ENCODE measurements around the gene ACOXL. TPM values are rescaled to one million over a fixed set of nuclear protein-coding genes. Genes with fewer than 3 reads are reported as not detected.

ACOXL gene
- total RNA-seq, 1 donor from 2014 or later = not detected

- DNase-seq (ENCODE audit: low read depth in 2 of 2) = no peak
These were observed 424.2 kb downstream of the ACOXL start for GRCh38 chr2:111156529-111156928.

- no peak for DNase-seq (ENCODE audit: low read depth in 2 of 2)
These were observed 424.8 kb downstream of the ACOXL start for GRCh38 chr2:111157071-111157661.

- DNase-seq (ENCODE audit: low read depth in 2 of 2) = no peak
These were observed 425.4 kb downstream of the ACOXL start for GRCh38 chr2:111157798-111158197.

- DNase-seq (ENCODE audit: low read depth in 2 of 2) = no peak
These were observed 427.3 kb downstream of the ACOXL start for GRCh38 chr2:111159641-111160040.

DNA sequence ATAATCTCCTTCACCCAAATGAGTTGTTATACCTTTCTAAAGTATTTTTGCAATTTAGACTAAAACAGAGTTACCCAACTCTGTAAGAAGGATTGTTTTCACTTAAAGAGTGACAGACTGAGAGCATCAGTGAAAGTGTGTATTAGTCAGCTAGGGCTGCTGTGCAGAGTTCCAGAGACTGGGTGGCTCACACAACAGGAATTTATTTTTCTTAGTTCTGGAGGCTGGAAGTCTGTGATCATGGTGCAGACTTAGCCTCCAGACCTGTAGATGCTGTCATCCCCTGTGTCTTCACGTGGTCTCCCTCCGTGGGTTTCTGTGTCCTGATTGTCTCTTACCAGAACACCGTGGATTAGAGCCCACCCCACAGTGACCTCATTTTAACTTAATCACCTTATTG is 428.4 kb downstream of the ACOXL start:
- peak in 1 of 2 donors; percentile 51 for DNase-seq (ENCODE audit: low read depth in 2 of 2)

GRCh38 chr2:111161971-111162370 is 429.6 kb downstream of the ACOXL start:
- peak in 1 of 2 donors; percentile 41 for DNase-seq (ENCODE audit: low read depth in 2 of 2)

- peak; percentile 90 to 93 for DNase-seq (ENCODE audit: low read depth in 2 of 2)
These were observed 430.5 kb downstream of the ACOXL start for GRCh38 chr2:111162718-111163331.

- no peak for DNase-seq (ENCODE audit: low read depth in 2 of 2)
These were observed 431.7 kb downstream of the ACOXL start for GRCh38 chr2:111164078-111164477.

- no peak for DNase-seq (ENCODE audit: low read depth in 2 of 2)
These were observed 432.7 kb downstream of the ACOXL start for GRCh38 chr2:111165084-111165483.

DNA sequence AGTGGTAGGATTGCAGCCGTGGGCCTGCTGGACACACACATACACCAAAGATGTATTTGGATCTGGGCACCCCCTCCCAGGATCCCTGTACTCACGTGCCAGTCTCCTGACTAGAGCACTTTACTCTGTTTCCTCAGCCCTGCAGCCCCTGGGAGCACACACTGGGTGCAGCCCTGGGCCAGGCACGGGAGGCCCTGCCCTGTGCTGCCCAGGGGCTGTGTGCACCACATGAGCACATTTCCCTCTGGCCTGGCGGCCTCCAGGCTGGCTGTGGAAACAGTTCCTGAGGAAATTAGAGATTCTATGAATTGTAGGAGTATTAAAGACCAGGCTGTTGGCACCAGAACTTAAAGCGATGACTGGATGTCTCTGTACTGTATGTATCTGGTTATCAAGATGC is 433.7 kb downstream of the ACOXL start:
- DNase-seq (ENCODE audit: low read depth in 2 of 2) = no peak

GRCh38 chr2:111167076-111167862 is 434.9 kb downstream of the ACOXL start:
- no peak for DNase-seq (ENCODE audit: low read depth in 2 of 2)

DNA sequence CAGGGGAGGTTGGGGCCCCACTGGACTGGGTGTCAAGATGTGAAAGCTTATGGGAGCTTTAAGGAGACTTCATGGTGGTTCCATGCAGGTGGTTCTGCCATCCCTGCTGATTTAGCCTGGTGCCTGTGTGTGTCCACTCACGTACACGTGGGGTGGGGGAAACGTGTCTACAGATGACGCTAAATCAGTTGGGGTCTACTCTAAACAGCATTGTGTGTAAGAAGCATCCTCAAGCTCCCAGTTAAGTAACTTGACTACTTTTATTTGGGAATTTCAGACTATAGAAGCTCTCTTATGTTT is 435.4 kb downstream of the ACOXL start:
- DNase-seq (ENCODE audit: low read depth in 2 of 2) = no peak

Other genes starting within 250 kb of the ACOXL start
- 21.1 and 32.3 TPM in 2 replicates for gene RGPD6, start 155.4 kb upstream of the ACOXL start, total RNA-seq
- gene BUB1, start 54.5 kb upstream of the ACOXL start, total RNA-seq = 3.4 and 13.9 TPM in 2 replicates